Globus pallidus (tissue), 1 donor: Measurements from ENCODE around the gene CSAD.

Experiments used
- DNase-seq: peaks from one replicate; pipeline ENCODE4 v3.0.0-alpha.2; 2015; ENCODE audit warnings: low spot score

CSAD gene

GRCh38 chr12:53180220-53180930, at the start of gene CSAD, which contains the start of gene ZNF740:
Gene CSAD (minus strand): TSS chr12:53180925. CDS start chr12:53173470, 7,455 bp downstream.
Gene ZNF740 (plus strand): TSS chr12:53180722. CDS start chr12:53181984, 1,262 bp downstream.
- peak; percentile 98 for DNase-seq

GRCh38 chr12:53230108-53230845, 49.6 kb upstream of the CSAD start:
- no peak for DNase-seq

- no peak for DNase-seq
These were observed 48.7 kb upstream of the CSAD start for GRCh38 chr12:53229454-53229853.

GRCh38 chr12:53227836-53228235, 47.1 kb upstream of the CSAD start:
- no peak for DNase-seq

GRCh38 chr12:53227341-53227740, 46.6 kb upstream of the CSAD start:
- no peak for DNase-seq

GRCh38 chr12:53226815-53227214, 46.1 kb upstream of the CSAD start:
- DNase-seq: no peak

- no peak for DNase-seq
These were observed 45.1 kb upstream of the CSAD start for GRCh38 chr12:53225635-53226424.

GRCh38 chr12:53224897-53225634, 44.3 kb upstream of the CSAD start:
- no peak for DNase-seq

- no peak for DNase-seq
These were observed 43.6 kb upstream of the CSAD start for GRCh38 chr12:53224061-53224896.

- DNase-seq: peak; percentile 85
These were observed 42.8 kb upstream of the CSAD start for GRCh38 chr12:53223389-53224060.

GRCh38 chr12:53222806-53223261, 42.1 kb upstream of the CSAD start:
- DNase-seq: no peak

GRCh38 chr12:53222170-53222721, 41.5 kb upstream of the CSAD start:
- DNase-seq: no peak

- DNase-seq: peak; percentile 77
These were observed 40.7 kb upstream of the CSAD start for GRCh38 chr12:53221203-53222080.

- peak; percentile 78 for DNase-seq
These were observed 40.0 kb upstream of the CSAD start for GRCh38 chr12:53220694-53221202.

GRCh38 chr12:53219956-53220693, 39.4 kb upstream of the CSAD start:
- DNase-seq: no peak

- DNase-seq: no peak
These were observed 38.7 kb upstream of the CSAD start for GRCh38 chr12:53219292-53219955.

GRCh38 chr12:53218551-53219291, 38.0 kb upstream of the CSAD start:
- no peak for DNase-seq
